GM23338 (cell line): ENCODE measurements around the gene ATP12A. TPM values are rescaled to one million over a fixed set of nuclear protein-coding genes. Genes with fewer than 3 reads are reported as not detected.

ENCODE experiments used
- ATAC-seq: fragments of 200-7000 bp; cut with Tn5 transposase; 3 replicates; pipeline ENCODE4 v1.9.1; 2020
- DNase-seq: peaks from one replicate; pipeline ENCODE4 v3.0.0-alpha.2; 2015; ENCODE audit warnings: low spot score
- H2AFZ ChIP-seq: fragments of 200-600 bp; sonication (generic); 2 replicates; pipeline ENCODE4 v1.8.0; 2016; ENCODE audit warnings: antibody characterized with exemption, mild to moderate bottlenecking, moderate library complexity
- H3F3A ChIP-seq: fragments of 200-600 bp; sonication (generic); replicated peaks from 2 replicates; pipeline ENCODE4 v1.8.0; 2017; ENCODE audit warnings: antibody characterized with exemption, mixed run types, low read depth
- H3K27ac ChIP-seq: fragments of 200-600 bp; sonication (generic); 2 replicates; pipeline ENCODE4 v1.6.1; 2016; ENCODE audit warnings: low read depth
- H3K27me3 ChIP-seq: fragments of 200-600 bp; sonication (generic); 2 replicates; pipeline ENCODE4 v1.8.0; 2016; ENCODE audit warnings: mild to moderate bottlenecking, mixed run types, moderate library complexity; ENCODE audit not compliant: insufficient read depth
- H3K36me3 ChIP-seq: fragments of 200-600 bp; sonication (generic); 2 replicates; pipeline ENCODE4 v1.8.0; 2016; ENCODE audit warnings: mild to moderate bottlenecking; ENCODE audit not compliant: insufficient read depth
- H3K4me1 ChIP-seq: fragments of 200-600 bp; sonication (generic); 2 replicates; pipeline ENCODE4 v1.8.0; 2016; ENCODE audit warnings: mild to moderate bottlenecking, moderate library complexity; ENCODE audit not compliant: insufficient read depth
- H3K4me2 ChIP-seq: fragments of 200-600 bp; sonication (generic); 2 replicates; pipeline ENCODE4 v1.7.1; 2017; ENCODE audit warnings: mixed run types
- H3K4me3 ChIP-seq: fragments of 200-600 bp; sonication (generic); 2 replicates; pipeline ENCODE4 v1.6.1; 2016; ENCODE audit warnings: mixed run types
- H3K79me2 ChIP-seq: fragments of 200-600 bp; sonication (generic); replicated peaks from 2 replicates; pipeline ENCODE4 v1.8.0; 2017; ENCODE audit warnings: mild to moderate bottlenecking; ENCODE audit not compliant: insufficient read depth
- H3K9me2 ChIP-seq: fragments of 200-600 bp; sonication (generic); 2 replicates; pipeline ENCODE4 v1.8.0; 2017; ENCODE audit not compliant: insufficient read depth
- H4K20me1 ChIP-seq: fragments of 200-600 bp; sonication (generic); replicated peaks from 2 replicates; pipeline ENCODE4 v1.8.0; 2017; ENCODE audit warnings: mild to moderate bottlenecking; ENCODE audit not compliant: insufficient read depth
- H3K27ac Mint-ChIP-seq: 2 replicates; pipeline ENCODE4 v1.8.0; 2020; ENCODE audit warnings: inconsistent platforms, mild to moderate bottlenecking, moderate library complexity, mixed read lengths
- H3K27me3 Mint-ChIP-seq: 3 replicates; pipeline ENCODE4 v1.8.0; 2022; ENCODE audit warnings: low read depth, mild to moderate bottlenecking, moderate library complexity, mixed read lengths, inconsistent platforms; ENCODE audit not compliant: insufficient read depth, poor library complexity
- H3K36me3 Mint-ChIP-seq: 3 replicates; pipeline ENCODE4 v1.8.0; 2021; ENCODE audit warnings: low read depth, mild to moderate bottlenecking, inconsistent platforms, moderate library complexity, mixed read lengths
- H3K4me1 Mint-ChIP-seq: 3 replicates; pipeline ENCODE4 v1.8.0; 2020; ENCODE audit warnings: mild to moderate bottlenecking, inconsistent platforms, mixed read lengths
- H3K4me3 Mint-ChIP-seq: 3 replicates; pipeline ENCODE4 v1.8.0; 2021; ENCODE audit warnings: moderate library complexity, mild to moderate bottlenecking, inconsistent platforms, mixed read lengths
- H3K9me3 Mint-ChIP-seq: 3 replicates; pipeline ENCODE4 v1.8.0; 2020; ENCODE audit warnings: moderate library complexity, mild to moderate bottlenecking, inconsistent platforms, mixed read lengths
- ETS1 ChIP-seq: IDR thresholded peaks from 2 replicates; pipeline ENCODE4 v1.6.1; 2016; ENCODE audit warnings: antibody characterized with exemption
- EZH2 ChIP-seq: fragments of 200-600 bp; sonication (generic); IDR thresholded peaks from one replicate; pipeline ENCODE4 v1.8.0; 2017; ENCODE audit warnings: antibody characterized with exemption, mild to moderate bottlenecking, low read depth; ENCODE audit not compliant: unreplicated experiment
- POLR2AphosphoS5 ChIP-seq: IDR thresholded peaks from 2 replicates; pipeline ENCODE4 v1.6.1; 2016; ENCODE audit warnings: antibody characterized with exemption, low read depth
- STAT1 ChIP-seq: IDR thresholded peaks from one replicate; pipeline ENCODE4 v1.6.1; 2016; ENCODE audit warnings: antibody characterized with exemption; ENCODE audit not compliant: unreplicated experiment
- ZNF462 ChIP-seq: fragments of 250-450 bp; sonication (Bioruptor Pico); IDR thresholded peaks from 2 replicates; pipeline ENCODE4 v1.5.0; 2020; ENCODE audit warnings: mild to moderate bottlenecking, moderate library complexity
- polyA plus RNA-seq: library from polyadenylated mRNA; unstranded; fragments of >200 nt; fragmentation: Nextera tagmentation; extraction: Ambion mirVana; gene quantifications from 2 replicates; pipeline ENCODE4 v1.2.1, GENCODE V29; 2016
- total RNA-seq: library from RNA; depleted of rRNA; stranded (reverse); fragments of >200 nt; shearing (Covaris generic); gene quantifications from 2 replicates; pipeline ENCODE4 v1.2.3, GENCODE V29; 2014

ATP12A gene
- total and polyA plus RNA-seq, 2 experiments from 2014 or later = 0.40 to 1.0 TPM

- TF ChIP-seq ZNF462 (CRISPR knock-in tag) = no peak
- no peak for TF ChIP-seq ETS1
Observed at GRCh38 chr13:24718192-24718965, 38.2 kb downstream of the ATP12A start (continued).

- no peaks in the 10 kb centered on the region for H4K20me1 ChIP-seq
- no peak for DNase-seq
- Mint-ChIP-seq H3K9me3 (no peaks in the 10 kb centered on the region; the same call in 2 of the 3 replicates), H3K4me3 (no peak overlapping the region), H3K36me3 (no peaks in the 10 kb centered on the region), H3K4me1 (peaks cover 25% of the 10 kb centered on the region), H3K27me3 (peaks cover 13% of the 10 kb centered on the region), H3K27ac (no peak overlapping the region)
- no peaks in the 10 kb centered on the region for H3K9me2 ChIP-seq
- H3K4me1 ChIP-seq = peaks cover 9% of the 10 kb centered on the region
- H3K4me3 ChIP-seq = no peak overlapping the region
- H3K36me3 ChIP-seq = no peaks in the 10 kb centered on the region
- peak overlapping the region; percentile 74; the same call in 1 of the 2 replicates for H2AFZ ChIP-seq
- H3K4me2 ChIP-seq = no peak overlapping the region
- ATAC-seq = no peak
- no peak overlapping the region for H3K27ac ChIP-seq
- no peaks in the 10 kb centered on the region for H3K79me2 ChIP-seq
- no peaks in the 10 kb centered on the region for H3K27me3 ChIP-seq
- H3F3A ChIP-seq = no peaks in the 10 kb centered on the region
- no peak for TF ChIP-seq POLR2AphosphoS5
- no peak for TF ChIP-seq ZNF462 (CRISPR knock-in tag)
- no peak for TF ChIP-seq STAT1
- TF ChIP-seq ETS1 = no peak
- no peak for TF ChIP-seq EZH2
Observed at GRCh38 chr13:24719139-24719538, 38.9 kb downstream of the ATP12A start.
